ENCODE measurements around the gene CACNG7.
A peak's percentile ranks its signal among the peaks of the same experiment; 100 is the strongest.

DNA sequence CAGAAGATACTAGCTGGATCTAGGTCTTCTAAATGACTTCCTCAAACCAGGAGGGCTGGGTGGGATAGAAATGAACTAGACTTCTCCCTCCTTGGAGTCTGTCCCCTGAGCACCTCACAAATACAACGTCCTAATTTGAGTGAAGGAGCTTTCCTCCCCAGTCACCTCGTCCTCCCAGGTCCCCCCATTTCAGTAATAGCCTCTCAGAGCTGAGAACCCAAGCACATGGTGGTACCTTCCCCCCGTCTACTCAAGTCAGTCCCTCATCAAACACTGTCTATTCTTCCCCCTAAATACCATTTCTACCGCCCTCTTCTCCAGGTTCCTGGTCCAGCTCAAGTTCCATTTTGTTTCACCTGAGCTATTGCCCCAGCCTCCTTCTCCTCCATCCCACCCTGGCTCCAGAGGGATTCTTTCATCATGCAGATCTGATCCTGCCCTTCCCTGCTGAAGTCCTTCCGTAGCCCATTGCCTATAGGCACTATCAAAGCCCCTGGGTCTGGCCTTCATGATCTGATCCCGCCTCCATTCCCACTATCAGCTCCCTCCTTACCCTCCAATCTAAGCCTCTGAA lies 32.3 kb upstream of the CACNG7 start:
- TF ChIP-seq, protein P1, sequence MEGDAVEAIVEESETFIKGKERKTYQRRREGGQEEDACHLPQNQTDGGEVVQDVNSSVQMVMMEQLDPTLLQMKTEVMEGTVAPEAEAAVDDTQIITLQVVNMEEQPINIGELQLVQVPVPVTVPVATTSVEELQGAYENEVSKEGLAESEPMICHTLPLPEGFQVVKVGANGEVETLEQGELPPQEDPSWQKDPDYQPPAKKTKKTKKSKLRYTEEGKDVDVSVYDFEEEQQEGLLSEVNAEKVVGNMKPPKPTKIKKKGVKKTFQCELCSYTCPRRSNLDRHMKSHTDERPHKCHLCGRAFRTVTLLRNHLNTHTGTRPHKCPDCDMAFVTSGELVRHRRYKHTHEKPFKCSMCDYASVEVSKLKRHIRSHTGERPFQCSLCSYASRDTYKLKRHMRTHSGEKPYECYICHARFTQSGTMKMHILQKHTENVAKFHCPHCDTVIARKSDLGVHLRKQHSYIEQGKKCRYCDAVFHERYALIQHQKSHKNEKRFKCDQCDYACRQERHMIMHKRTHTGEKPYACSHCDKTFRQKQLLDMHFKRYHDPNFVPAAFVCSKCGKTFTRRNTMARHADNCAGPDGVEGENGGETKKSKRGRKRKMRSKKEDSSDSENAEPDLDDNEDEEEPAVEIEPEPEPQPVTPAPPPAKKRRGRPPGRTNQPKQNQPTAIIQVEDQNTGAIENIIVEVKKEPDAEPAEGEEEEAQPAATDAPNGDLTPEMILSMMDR (IDR thresholded peaks at IDR 0.05; ENCODE audit: extremely low read depth in 1 of 2, insufficient read depth in 1 of 2, low read depth in 1 of 2, low read length in 2 of 2) = no peak
- TF ChIP-seq POLR2A (IDR thresholded peaks at IDR 0.05; ENCODE audit: low read depth, low read length) (peak; percentile 49), EZH2 (IDR thresholded peaks at IDR 0.05; ENCODE audit: borderline replicate concordance, low read depth, low read length, severe bottlenecking) (no peak), POLR2AphosphoS5 (IDR thresholded peaks at IDR 0.05; ENCODE audit: insufficient read depth, low read depth, low read length) (no peak)

Measured in endothelial cell of umbilical vein (primary cell).